A549 (cell line): Measurements from ENCODE around the gene PKP2. TPM values are rescaled to one million over a fixed set of nuclear protein-coding genes. Genes with fewer than 3 reads are reported as not detected.

Source experiments
- ATAC-seq, 2 experiments: fragments of 200-7000 bp in 1 of 2; fragments of >200 bp in 1 of 2; cut with Nextera tagmentation in 1 of 2; cut with Tn5 transposase in 1 of 2; 3 replicates each; pipeline versions ENCODE4 v1.8.0 to v1.9.1; 2018 to 2020; ENCODE audit warnings: mild to moderate bottlenecking in 1 of 2, moderate library complexity in 1 of 2
- CTCF ChIA-PET: fragments of 300-600 bp; sonication (Branson Sonifier 250); formaldehyde crosslinking; extraction: SDS; loops from one replicate; lab custom pipeline; 2021; ENCODE audit warnings: antibody characterized with exemption, inconsistent platforms; lab: Yijun Ruan, JAX
- POLR2A ChIA-PET: fragments of 350-600 bp; formaldehyde crosslinking; extraction: SDS; loops from one replicate; lab custom pipeline; 2021; ENCODE audit warnings: antibody characterized with exemption, inconsistent platforms; lab: Yijun Ruan, JAX
- DNase-seq, 2 experiments: peaks; one replicate each; pipeline versions ENCODE4 v3.0.0 to v3.0.0-alpha.2; 2011 to 2016; ENCODE audit warnings: low read depth in 1 of 2, low spot score in 1 of 2
- FAIRE-seq: peaks from 2 replicates; lab custom pipeline; 2011; peaks lifted over from hg19 to GRCh38; lab: Jason Lieb, UNC
- H3K27ac ChIP-seq, 2 experiments: fragments of >200 bp; sonication (Bioruptor Twin); formaldehyde crosslinking; 3 replicates each; pipeline ENCODE4 v1.5.1; 2016 to 2017
- H3K4me1 ChIP-seq: fragments of >200 bp; sonication (Bioruptor Twin); formaldehyde crosslinking; 3 replicates; pipeline ENCODE4 v1.6.1; 2016
- H3K4me2 ChIP-seq: fragments of >200 bp; sonication (Bioruptor Twin); formaldehyde crosslinking; 3 replicates; pipeline ENCODE4 v1.6.1; 2016
- H3K4me3 ChIP-seq: fragments of >200 bp; sonication (Bioruptor Twin); formaldehyde crosslinking; 3 replicates; pipeline ENCODE4 v1.5.1; 2016
- H3K9me3 ChIP-seq: fragments of >200 bp; sonication (Bioruptor Twin); formaldehyde crosslinking; 3 replicates; pipeline ENCODE4 v1.6.1; 2016
- BCL3 ChIP-seq: fragments of >200 bp; sonication (Bioruptor Twin); formaldehyde crosslinking; IDR thresholded peaks from 3 replicates; pipeline ENCODE4 v1.6.1; 2016
- BHLHE40 ChIP-seq: IDR thresholded peaks from 2 replicates; pipeline ENCODE4 v1.6.1; 2012; ENCODE audit warnings: low read depth, low read length, inconsistent platforms
- CBX2 ChIP-seq: fragments of 200-600 bp; sonication (generic); IDR thresholded peaks from 2 replicates; pipeline ENCODE4 v1.6.1; 2016; ENCODE audit warnings: low read depth, mild to moderate bottlenecking, borderline replicate concordance
- CEBPB ChIP-seq, 2 experiments: fragments of >200 bp in 1 of 2; sonication (Bioruptor Twin) in 1 of 2; formaldehyde crosslinking in 1 of 2; IDR thresholded peaks; 2 replicates each; pipeline ENCODE4 v1.6.1; 2012 to 2016
- E2F6 ChIP-seq: IDR thresholded peaks from 2 replicates; pipeline ENCODE4 v1.6.1; 2012; ENCODE audit warnings: low read depth, borderline replicate concordance
- EP300 ChIP-seq, 2 experiments: fragments of >200 bp; sonication (Bioruptor Twin); formaldehyde crosslinking; IDR thresholded peaks; 2 replicates in 1 of 2; 3 replicates in 1 of 2; pipeline ENCODE4 v1.6.1; 2016 to 2017
- ESRRA ChIP-seq: fragments of 150-350 bp; IDR thresholded peaks from 2 replicates; pipeline ENCODE4 v1.6.1; 2014; ENCODE audit warnings: mild to moderate bottlenecking, low read length, borderline replicate concordance
- FOSL2 ChIP-seq, 2 experiments: fragments of 450-650 bp in 1 of 2; fragments of >200 bp in 1 of 2; sonication (Bioruptor Twin) in 1 of 2; formaldehyde crosslinking; IDR thresholded peaks; 2 replicates each; pipeline versions ENCODE4 v1.5.0 to v1.6.1; 2016 to 2020; ENCODE audit warnings: mild to moderate bottlenecking in 1 of 2, moderate library complexity in 1 of 2
- FOXS1 ChIP-seq: fragments of 250-450 bp; sonication (Bioruptor Pico); IDR thresholded peaks from 2 replicates; pipeline ENCODE4 v1.5.0; 2020; ENCODE audit warnings: mild to moderate bottlenecking, moderate library complexity
- HEYL ChIP-seq: fragments of 250-450 bp; sonication (Bioruptor Pico); IDR thresholded peaks from 2 replicates; pipeline ENCODE4 v1.8.0; 2021; ENCODE audit warnings: mild to moderate bottlenecking, moderate library complexity
- HMGXB4 ChIP-seq: fragments of 250-450 bp; sonication (Bioruptor Pico); IDR thresholded peaks from 2 replicates; pipeline ENCODE4 v1.5.0; 2021; ENCODE audit warnings: mild to moderate bottlenecking, moderate library complexity, borderline replicate concordance
- HOXB13 ChIP-seq: fragments of 250-450 bp; sonication (Bioruptor Pico); IDR thresholded peaks from 2 replicates; pipeline ENCODE4 v1.5.0; 2020; ENCODE audit warnings: low read depth, mild to moderate bottlenecking, moderate library complexity
- JUN ChIP-seq, 2 experiments: fragments of >200 bp; sonication (Bioruptor Twin); formaldehyde crosslinking; IDR thresholded peaks; 2 replicates in 1 of 2; 3 replicates in 1 of 2; pipeline ENCODE4 v1.6.1; 2016 to 2017
- JUNB ChIP-seq: fragments of >200 bp; sonication (Bioruptor Twin); formaldehyde crosslinking; IDR thresholded peaks from 2 replicates; pipeline ENCODE4 v1.6.1; 2016
- KDM5A ChIP-seq: fragments of 200-600 bp; sonication (generic); IDR thresholded peaks from 2 replicates; pipeline ENCODE4 v1.6.1; 2016; ENCODE audit warnings: antibody characterized with exemption, mild to moderate bottlenecking
- MYC ChIP-seq: IDR thresholded peaks from 2 replicates; pipeline ENCODE4 v1.6.1; 2012; ENCODE audit warnings: mild to moderate bottlenecking, inconsistent platforms, low read length, improper control_type of control experiment, borderline replicate concordance
- NFE2L2 ChIP-seq: fragments of 150-350 bp; conservative IDR thresholded peaks from 2 replicates; pipeline ENCODE4 v1.6.1; 2014; ENCODE audit warnings: low read length
- NR3C1 ChIP-seq: fragments of >200 bp; sonication (Bioruptor Twin); formaldehyde crosslinking; IDR thresholded peaks from 3 replicates; pipeline ENCODE4 v1.6.1; 2017
- PBX3 ChIP-seq: IDR thresholded peaks from 2 replicates; pipeline ENCODE4 v1.6.1; 2012
- PHF8 ChIP-seq: fragments of 200-600 bp; sonication (generic); IDR thresholded peaks from 2 replicates; pipeline ENCODE4 v1.6.1; 2016; ENCODE audit warnings: low read depth, mild to moderate bottlenecking, antibody characterized with exemption, moderate library complexity, borderline replicate concordance
- POLR2AphosphoS2 ChIP-seq: conservative IDR thresholded peaks from 2 replicates; pipeline ENCODE4 v1.6.1; 2012; ENCODE audit warnings: low read length, improper control_type of control experiment, inconsistent platforms
- RARB ChIP-seq: fragments of 250-450 bp; sonication (Bioruptor Pico); IDR thresholded peaks from 2 replicates; pipeline ENCODE4 v1.8.0; 2021; ENCODE audit warnings: mild to moderate bottlenecking, moderate library complexity
- RCOR1 ChIP-seq: fragments of 150-350 bp; IDR thresholded peaks from 2 replicates; pipeline ENCODE4 v1.6.1; 2014; ENCODE audit warnings: antibody characterized with exemption, low read length, low read depth
- RFX5 ChIP-seq: fragments of 450-650 bp; IDR thresholded peaks from 2 replicates; pipeline ENCODE4 v1.7.1; 2014; ENCODE audit warnings: antibody characterized with exemption, mild to moderate bottlenecking, moderate library complexity
- TFCP2L1 ChIP-seq: fragments of 250-450 bp; sonication (Bioruptor Pico); IDR thresholded peaks from 2 replicates; pipeline ENCODE4 v1.5.0; 2021; ENCODE audit warnings: mild to moderate bottlenecking
- ZNF302 ChIP-seq: fragments of 250-450 bp; sonication (Bioruptor Pico); IDR thresholded peaks from 2 replicates; pipeline ENCODE4 v1.9.0; 2021; ENCODE audit warnings: inconsistent platforms, mild to moderate bottlenecking, moderate library complexity
- WGBS: methylation state at CpG from one replicate; pipeline ENCODE4 v1.1.6; 2017; ENCODE audit errors: missing lambda C conversion rate; 5-methylcytosine and 5-hydroxymethylcytosine counted together
- polyA plus RNA-seq, 4 experiments: library from polyadenylated mRNA; depleted of rRNA in 3 of 4; stranded (reverse); fragments of >200 nt; fragmentation: RNase III in 1 of 4; extraction: RNeasy Plus Mini Kit Qiagen cat#74134 plus additional on column Dnase treatment in 1 of 4; gene quantifications; 2 replicates in 3 of 4; 3 replicates in 1 of 4; pipeline ENCODE4 v1.2.3, GENCODE V29; 2011 to 2017

PKP2 gene
- polyA plus RNA-seq, 2 of the 4 experiments (the other 2 are of a cell fraction), result 2.3 to 7.1 TPM

GRCh38 chr12:32895688-32896431 is 717 bp downstream of the PKP2 start:
- ATAC-seq, result peak; percentile 59 to 62
- H3K9me3 ChIP-seq, result no peaks in the 10 kb centered on the region
- H3K4me1 ChIP-seq, result peaks cover 32% of the 10 kb centered on the region
- DNase-seq, result peak in 1 of 2 experiments; percentile 41
- no peak for TF ChIP-seq FOSL2 (IDR thresholded peaks at IDR 0.05)
- TF ChIP-seq FOSL2 (CRISPR knock-in tag; IDR thresholded peaks at IDR 0.05), result no peak
- TF ChIP-seq CEBPB (IDR thresholded peaks at IDR 0.05), result no peak
- TF ChIP-seq JUNB, result no peak
- no peak for TF ChIP-seq EP300 (IDR thresholded peaks at IDR 0.05)
- TF ChIP-seq BCL3, result no peak
- TF ChIP-seq HOXB13 (CRISPR knock-in tag), result no peak
- no peak for TF ChIP-seq NFE2L2
- TF ChIP-seq PHF8, result no peak
- no peak for TF ChIP-seq MYC
- TF ChIP-seq ZNF302 (CRISPR knock-in tag), result no peak
- no peak for TF ChIP-seq HMGXB4 (CRISPR knock-in tag)
- no peak for TF ChIP-seq KDM5A
- TF ChIP-seq, all 56 proteins: peak for 0
- Histone ChIP-seq H3K27ac (peak overlapping the region; percentile 67 to 82; a peak in 5 of 6 replicates), H3K4me3 (peak overlapping the region; percentile 70), H3K4me2 (peak overlapping the region; percentile 90)
- ChIA-PET POLR2A (interaction anchor here (1.6 kb wide), 1 partner anchor 140 kb away, joined by 11 read pairs; the partner anchor contains the start of gene YARS2), CTCF (interaction anchor here (0.9 to 1.3 kb wide), 2 partner anchors 9 to 140 kb away, joined by 3 to 7 read pairs; partner anchors contain the start of gene YARS2)
- FAIRE-seq, result no peak
- 4% methylated on average over 28 of the region's 28 CpGs for WGBS

- no peak for FAIRE-seq
- peaks cover 32% of the 10 kb centered on the region for H3K4me1 ChIP-seq
- POLR2A ChIA-PET, result no interaction called here
- H3K4me2 ChIP-seq, result no peak overlapping the region
- DNase-seq, result no peak
- no peak overlapping the region for H3K4me3 ChIP-seq
- 84% methylated on average over 2 of the region's 2 CpGs for WGBS
- no peak for TF ChIP-seq CEBPB (IDR thresholded peaks at IDR 0.05)
- TF ChIP-seq HEYL (CRISPR knock-in tag), result no peak
- no peak for TF ChIP-seq HOXB13 (CRISPR knock-in tag)
- TF ChIP-seq FOXS1, result no peak
- TF ChIP-seq RARB (CRISPR knock-in tag), result no peak
- no peak for TF ChIP-seq CBX2
- CTCF ChIA-PET, result no interaction called here
- H3K9me3 ChIP-seq, result no peaks in the 10 kb centered on the region
- ATAC-seq, result no peak
- H3K27ac ChIP-seq, result no peak overlapping the region
These were observed 2.0 kb downstream of the PKP2 start for GRCh38 chr12:32894566-32894965.

GRCh38 chr12:32893458-32893857 is 3.1 kb downstream of the PKP2 start:
- Histone ChIP-seq H3K4me3 (no peak overlapping the region), H3K27ac (peak overlapping the region; percentile 33 to 40; a peak in 3 of 6 replicates), H3K4me2 (peak overlapping the region; percentile 63), H3K9me3 (no peaks in the 10 kb centered on the region), H3K4me1 (peaks cover 36% of the 10 kb centered on the region)
- ChIA-PET CTCF (interaction anchor here (1.9 kb wide), 1 partner anchor 137 kb away, joined by 5 read pairs; no protein-coding TSS in a partner anchor), POLR2A (interaction anchor here (0.6 kb wide), 1 partner anchor 1154 kb away, joined by 4 read pairs; no protein-coding TSS in a partner anchor)
- ATAC-seq, result no peak
- WGBS, result 29% methylated on average over 2 of the region's 2 CpGs
- FAIRE-seq, result no peak
- no peak for DNase-seq
- no peak for TF ChIP-seq HMGXB4 (CRISPR knock-in tag)
- TF ChIP-seq BHLHE40, result no peak
- no peak for TF ChIP-seq E2F6
- no peak for TF ChIP-seq JUN (IDR thresholded peaks at IDR 0.05)
- TF ChIP-seq ESRRA, result no peak
- no peak for TF ChIP-seq NR3C1
- TF ChIP-seq POLR2AphosphoS2, result no peak
- TF ChIP-seq PBX3, result no peak
- TF ChIP-seq TFCP2L1 (CRISPR knock-in tag), result no peak
- no peak for TF ChIP-seq RCOR1
- TF ChIP-seq RFX5, result no peak
- no peak for TF ChIP-seq KDM5A
- no peak for TF ChIP-seq RARB (CRISPR knock-in tag)
